ENCODE results near the gene AGPAT1. TPM values are rescaled to one million over a fixed set of nuclear protein-coding genes. Genes with fewer than 3 reads are reported as not detected.

Gene AGPAT1
- total and polyA plus RNA-seq, 2 of the 13 experiments (the other 11 are each of a cell fraction or from before 2014, with no cell fraction given), result 51.3 to 139 TPM

- TF ChIP-seq EZH2 (conservative IDR thresholded peaks at IDR 0.05; ENCODE audit: low read depth, low read length) (no peak), ZNF557 (CRISPR knock-in tag; IDR thresholded peaks at IDR 0.05) (peak; percentile 83; the same call in 1 of the 2 replicates), ZNF75D (CRISPR knock-in tag; IDR thresholded peaks at IDR 0.05; ENCODE audit: borderline replicate concordance) (no peak), SP140L (CRISPR knock-in tag; IDR thresholded peaks at IDR 0.05; ENCODE audit: borderline replicate concordance) (no peak), ZNF251 (CRISPR knock-in tag; IDR thresholded peaks at IDR 0.05) (no peak; the same call in 1 of the 2 replicates), DNMT3B (CRISPR knock-in tag; conservative IDR thresholded peaks at IDR 0.05) (0 out of 2 replicates have a peak, but pooled peaks have one; percentile 10), ZBTB25 (CRISPR knock-in tag; IDR thresholded peaks at IDR 0.05) (peak; percentile 19; the same call in 1 of the 2 replicates), ZNF234 (CRISPR knock-in tag; conservative IDR thresholded peaks at IDR 0.05) (no peak), ZNF720 (CRISPR knock-in tag; IDR thresholded peaks at IDR 0.05) (0 out of 2 replicates have a peak, but pooled peaks have one; percentile 7), SYNCRIP (IDR thresholded peaks at IDR 0.05; ENCODE audit: insufficient read depth, low read depth, low read length) (no peak), ZNF704 (CRISPR knock-in tag; IDR thresholded peaks at IDR 0.05; ENCODE audit: borderline replicate concordance) (peak; percentile 57; the same call in 1 of the 2 replicates), ZMYM4 (CRISPR knock-in tag; IDR thresholded peaks at IDR 0.05) (peak; percentile 70), RARG (CRISPR knock-in tag; IDR thresholded peaks at IDR 0.05; ENCODE audit: low read depth) (0 out of 2 replicates have a peak, but pooled peaks have one; percentile 36), ZNF230 (CRISPR knock-in tag; IDR thresholded peaks at IDR 0.05) (peak; percentile 66; the same call in 1 of the 2 replicates), MYC (CRISPR knock-in tag; IDR thresholded peaks at IDR 0.05; ENCODE audit: borderline replicate concordance) (peak; percentile 54; the same call in 1 of the 2 replicates), GMEB2 (CRISPR knock-in tag; IDR thresholded peaks at IDR 0.05; ENCODE audit: low read depth) (0 out of 2 replicates have a peak, but pooled peaks have one; percentile 14), FUBP1 (CRISPR knock-in tag; IDR thresholded peaks at IDR 0.05; ENCODE audit: borderline replicate concordance) (peak; percentile 13; the same call in 1 of the 2 replicates), ZBTB33 (CRISPR knock-in tag; IDR thresholded peaks at IDR 0.05) (0 out of 2 replicates have a peak, but pooled peaks have one; percentile 28), TEF (CRISPR knock-in tag; IDR thresholded peaks at IDR 0.05) (no peak)
Observed at GRCh38 chr6:32153564-32154513, 22.0 kb downstream of the AGPAT1 start, which contains the start of gene PPT2 (continued).
